Stimulated activated naive CD8-positive, alpha-beta T cell treated with anti-CD3 and anti-CD28 coated beads, Interleukin-15, Interleukin-2, amounts not matched to agents 100 ng/mL and 50 ng/mL, for 24 hours (primary cell): Measurements from ENCODE around the gene CUL3.

ENCODE experiments used
- H3K27ac Mint-ChIP-seq: one replicate; pipeline ENCODE4 v1.8.0; 2021; ENCODE audit warnings: mild to moderate bottlenecking, mixed read lengths
- H3K27me3 Mint-ChIP-seq: one replicate; pipeline ENCODE4 v1.8.0; 2021; ENCODE audit warnings: mixed read lengths
- H3K36me3 Mint-ChIP-seq: one replicate; pipeline ENCODE4 v1.8.0; 2021; ENCODE audit warnings: low read depth, mixed read lengths
- H3K4me1 Mint-ChIP-seq: one replicate; pipeline ENCODE4 v1.8.0; 2021; ENCODE audit warnings: low read depth, mixed read lengths
- H3K4me3 Mint-ChIP-seq: one replicate; pipeline ENCODE4 v1.8.0; 2021; ENCODE audit warnings: mild to moderate bottlenecking, mixed read lengths
- H3K9me3 Mint-ChIP-seq: one replicate; pipeline ENCODE4 v1.8.0; 2021; ENCODE audit warnings: mixed read lengths

The CUL3 gene

DNA sequence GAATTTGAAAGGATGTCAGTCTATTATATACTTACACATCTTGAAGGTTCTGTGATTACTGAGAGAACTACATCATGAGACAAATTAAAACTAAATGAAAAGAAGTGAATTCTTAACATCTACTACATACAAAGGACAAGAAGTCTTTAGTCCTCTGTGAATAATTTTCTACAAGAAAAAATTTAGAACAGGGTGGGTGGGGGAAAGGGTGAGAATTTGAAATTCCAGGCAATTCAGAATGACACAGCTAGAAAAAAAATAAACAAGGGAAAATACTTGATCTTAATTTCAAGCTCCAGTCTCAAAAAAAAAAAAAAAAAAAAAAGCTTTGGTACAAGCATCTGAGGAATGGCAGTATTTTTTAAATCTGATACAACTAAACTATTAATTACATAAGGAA is 15.5 kb downstream of the CUL3 start:
- peaks cover 33% of the 10 kb centered on the region for H3K36me3 Mint-ChIP-seq
- peaks cover 63% of the 10 kb centered on the region for H3K4me1 Mint-ChIP-seq
- no peak overlapping the region for H3K27ac Mint-ChIP-seq
- H3K9me3 Mint-ChIP-seq = peaks cover 9% of the 10 kb centered on the region
- H3K4me3 Mint-ChIP-seq = no peak overlapping the region
- no peaks in the 10 kb centered on the region for H3K27me3 Mint-ChIP-seq

DNA sequence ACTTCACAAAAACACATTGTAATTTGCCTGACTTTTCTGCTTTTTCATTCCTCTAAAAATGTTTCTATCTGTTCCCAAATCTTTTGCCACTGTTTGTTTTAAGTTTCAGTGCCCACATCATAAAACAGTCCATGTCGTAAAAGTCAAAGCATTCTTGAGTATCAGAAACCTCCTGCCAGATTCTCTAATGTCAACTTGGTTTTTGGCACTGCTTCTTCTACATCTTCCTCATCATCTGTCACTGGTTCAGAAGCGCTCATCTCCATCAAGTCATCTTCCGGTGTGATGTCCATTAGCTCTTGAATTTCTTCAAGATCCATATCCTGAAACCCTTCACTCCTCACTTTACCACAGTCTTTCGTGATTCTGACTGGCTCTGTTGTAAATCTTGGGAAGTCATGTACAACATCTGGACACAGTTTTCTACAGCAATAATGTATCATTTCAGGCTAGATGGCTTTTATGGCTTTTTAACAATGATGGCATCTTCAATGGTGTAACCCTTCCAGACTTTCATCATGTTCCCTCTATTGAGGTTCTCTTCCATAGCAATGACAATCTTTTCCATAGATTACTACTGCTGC is 19.6 kb downstream of the CUL3 start:
- H3K36me3 Mint-ChIP-seq = peaks cover 33% of the 10 kb centered on the region
- peaks cover 28% of the 10 kb centered on the region for H3K4me1 Mint-ChIP-seq
- H3K9me3 Mint-ChIP-seq = peaks cover 9% of the 10 kb centered on the region
- H3K27me3 Mint-ChIP-seq = no peaks in the 10 kb centered on the region
- H3K27ac Mint-ChIP-seq = no peak overlapping the region
- H3K4me3 Mint-ChIP-seq = no peak overlapping the region

DNA sequence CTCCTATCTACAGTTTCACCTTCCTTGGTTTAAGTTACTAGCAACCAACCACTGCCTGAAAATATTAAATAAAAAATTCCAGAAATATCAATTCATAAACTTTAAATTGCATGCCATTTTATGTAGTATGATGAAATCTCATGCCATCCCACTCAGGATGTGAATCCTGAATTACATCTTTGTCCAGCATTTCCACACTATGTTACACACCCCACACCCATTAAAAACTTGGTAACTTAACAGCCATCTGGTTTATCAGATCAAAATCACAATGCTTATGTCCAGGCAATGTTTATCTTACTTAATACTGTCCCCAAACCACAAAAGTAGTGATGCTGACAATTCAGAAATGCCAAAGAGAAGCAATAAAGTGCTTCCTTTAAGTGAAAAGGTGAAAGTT is 21.6 kb downstream of the CUL3 start:
- peaks cover 11% of the 10 kb centered on the region for H3K4me1 Mint-ChIP-seq
- peak overlapping the region; percentile 14 for H3K27ac Mint-ChIP-seq
- H3K4me3 Mint-ChIP-seq = no peak overlapping the region
- peaks cover 33% of the 10 kb centered on the region for H3K36me3 Mint-ChIP-seq
- H3K27me3 Mint-ChIP-seq = no peaks in the 10 kb centered on the region
- peaks cover 9% of the 10 kb centered on the region for H3K9me3 Mint-ChIP-seq

DNA sequence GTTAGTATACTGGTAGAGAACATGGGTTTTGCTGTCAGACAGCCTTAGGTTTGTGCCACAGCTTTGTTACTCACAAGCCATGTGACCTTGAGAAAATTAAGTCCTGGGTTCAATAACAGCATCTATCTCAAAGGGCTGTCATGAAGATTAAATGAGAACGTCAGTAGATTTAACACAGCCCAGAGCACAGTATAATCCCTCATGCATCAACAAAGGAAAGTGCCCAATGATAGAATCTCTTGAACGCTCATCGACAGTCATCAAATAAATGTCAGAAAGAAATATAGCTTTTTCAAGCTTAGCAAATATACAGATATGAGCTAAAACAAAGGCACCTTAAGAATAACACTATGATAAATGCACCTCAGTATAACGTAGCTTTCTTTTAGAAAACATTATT is 22.3 kb downstream of the CUL3 start:
- Mint-ChIP-seq H3K4me1 (peaks cover 11% of the 10 kb centered on the region), H3K27ac (no peak overlapping the region), H3K27me3 (no peaks in the 10 kb centered on the region), H3K4me3 (no peak overlapping the region), H3K36me3 (peaks cover 35% of the 10 kb centered on the region), H3K9me3 (peaks cover 7% of the 10 kb centered on the region)

DNA sequence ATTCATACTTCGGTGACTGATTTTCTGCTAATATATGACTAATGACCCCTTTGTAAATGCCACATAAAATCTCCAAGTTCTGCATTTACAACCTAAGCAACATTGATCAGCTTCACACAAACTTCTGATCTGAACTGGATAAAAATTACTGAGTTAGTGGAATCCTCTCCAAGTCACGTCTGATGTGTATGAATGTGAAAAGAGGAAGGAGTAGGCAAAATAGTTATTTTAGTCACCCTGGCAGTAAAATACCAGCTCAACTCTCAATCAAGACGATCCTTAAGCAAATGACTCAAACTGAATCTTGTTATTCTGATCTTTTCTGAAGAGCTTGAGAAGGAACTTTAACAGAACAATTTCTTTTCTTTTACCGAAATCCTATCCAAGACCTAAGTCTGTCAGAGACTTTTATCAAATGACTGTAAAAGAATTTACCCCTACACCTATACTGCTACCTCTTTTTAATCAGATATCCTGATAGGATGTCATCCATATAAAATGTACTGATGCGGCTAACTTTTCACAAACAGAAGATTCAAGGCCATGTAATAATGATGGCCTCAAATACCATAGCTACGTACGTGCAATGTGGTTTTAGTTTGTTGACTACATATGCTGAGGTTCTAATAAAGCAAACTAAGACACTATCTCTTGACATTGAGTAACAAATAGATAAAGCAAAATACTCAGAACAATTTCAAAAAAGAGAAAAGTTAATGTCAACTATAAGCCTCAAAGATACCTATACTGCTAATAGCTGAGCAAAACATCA is 23.7 kb downstream of the CUL3 start:
- Mint-ChIP-seq H3K9me3 (peaks cover 4% of the 10 kb centered on the region), H3K4me1 (peaks cover 9% of the 10 kb centered on the region), H3K4me3 (no peak overlapping the region), H3K36me3 (peaks cover 25% of the 10 kb centered on the region), H3K27ac (no peak overlapping the region), H3K27me3 (no peaks in the 10 kb centered on the region)

GRCh38 chr2:224560549-224560948 is 24.6 kb downstream of the CUL3 start:
- Mint-ChIP-seq H3K36me3 (peaks cover 25% of the 10 kb centered on the region), H3K27me3 (no peaks in the 10 kb centered on the region), H3K27ac (no peak overlapping the region), H3K4me3 (no peak overlapping the region), H3K4me1 (peaks cover 18% of the 10 kb centered on the region), H3K9me3 (peaks cover 2% of the 10 kb centered on the region)

DNA sequence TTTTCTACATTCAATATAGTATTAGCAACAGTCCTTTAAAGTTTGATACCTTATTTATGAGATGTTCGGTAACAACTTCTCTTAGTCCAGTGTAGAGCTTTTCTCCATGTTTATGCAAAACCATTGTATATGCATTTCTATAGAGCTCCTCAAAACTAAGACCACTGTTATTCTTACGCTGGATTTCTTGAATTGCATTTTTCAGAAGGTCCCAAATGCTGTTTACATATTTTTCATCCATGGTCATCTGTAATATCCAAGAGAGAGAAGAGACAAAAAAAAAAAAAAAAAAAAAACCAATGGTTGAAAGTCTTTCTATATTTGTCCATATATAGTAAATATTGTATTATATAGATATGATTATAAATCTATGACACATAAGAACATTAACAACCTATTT is 27.6 kb downstream of the CUL3 start:
- H3K27me3 Mint-ChIP-seq = no peaks in the 10 kb centered on the region
- no peak overlapping the region for H3K27ac Mint-ChIP-seq
- H3K4me1 Mint-ChIP-seq = peaks cover 28% of the 10 kb centered on the region
- no peaks in the 10 kb centered on the region for H3K9me3 Mint-ChIP-seq
- no peak overlapping the region for H3K4me3 Mint-ChIP-seq
- H3K36me3 Mint-ChIP-seq = peaks cover 40% of the 10 kb centered on the region

GRCh38 chr2:224556381-224556780 is 28.8 kb downstream of the CUL3 start:
- Mint-ChIP-seq H3K27ac (peak overlapping the region; percentile 9), H3K36me3 (peaks cover 49% of the 10 kb centered on the region), H3K9me3 (no peaks in the 10 kb centered on the region), H3K4me3 (no peak overlapping the region), H3K27me3 (no peaks in the 10 kb centered on the region), H3K4me1 (peaks cover 31% of the 10 kb centered on the region)

GRCh38 chr2:224555823-224556366 is 29.3 kb downstream of the CUL3 start:
- Mint-ChIP-seq H3K27me3 (no peaks in the 10 kb centered on the region), H3K4me3 (no peak overlapping the region), H3K9me3 (no peaks in the 10 kb centered on the region), H3K4me1 (peaks cover 31% of the 10 kb centered on the region), H3K27ac (peak overlapping the region; percentile 9), H3K36me3 (peaks cover 49% of the 10 kb centered on the region)

DNA sequence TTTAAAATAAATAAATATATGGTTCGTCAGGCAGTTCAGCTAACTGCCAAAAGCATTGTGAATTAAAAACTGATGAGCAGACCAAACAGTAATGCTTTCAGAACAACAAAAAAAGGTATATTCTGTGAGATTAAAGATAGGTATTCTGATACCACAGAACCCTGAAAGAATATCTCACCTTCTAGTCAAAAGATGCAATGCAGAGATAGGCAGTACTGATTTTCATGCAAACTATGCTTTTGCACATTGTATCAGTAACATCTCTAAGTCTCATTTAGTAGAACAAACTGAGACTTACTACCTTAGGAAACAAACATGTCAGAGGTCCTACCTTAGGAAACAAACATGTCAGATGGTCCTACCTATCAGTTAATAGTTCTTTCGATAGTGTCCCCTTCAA is 32.4 kb downstream of the CUL3 start:
- no peak overlapping the region for H3K4me3 Mint-ChIP-seq
- H3K36me3 Mint-ChIP-seq = peaks cover 70% of the 10 kb centered on the region
- no peaks in the 10 kb centered on the region for H3K27me3 Mint-ChIP-seq
- H3K4me1 Mint-ChIP-seq = peaks cover 28% of the 10 kb centered on the region
- H3K9me3 Mint-ChIP-seq = no peaks in the 10 kb centered on the region
- no peak overlapping the region for H3K27ac Mint-ChIP-seq

DNA sequence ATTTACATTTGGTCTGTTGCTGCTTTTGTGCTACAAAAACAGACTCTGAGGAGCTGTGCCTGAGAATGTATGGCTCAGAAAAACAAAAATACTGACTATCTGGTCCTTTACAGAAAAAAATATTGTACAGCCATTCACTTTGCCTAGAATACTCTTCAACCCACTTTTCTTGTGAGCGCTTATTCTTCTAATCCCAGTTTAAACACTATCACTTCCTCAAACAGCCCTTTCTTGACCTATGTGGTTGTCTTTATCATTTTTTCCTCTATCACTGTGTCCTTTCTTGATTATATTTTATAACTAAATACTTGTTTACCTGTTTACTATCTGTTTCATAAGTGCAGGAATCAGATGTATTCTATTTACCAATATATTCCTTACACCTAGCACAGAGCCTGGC is 33.5 kb downstream of the CUL3 start:
- H3K27ac Mint-ChIP-seq = no peak overlapping the region
- H3K4me1 Mint-ChIP-seq = peaks cover 36% of the 10 kb centered on the region
- no peaks in the 10 kb centered on the region for H3K27me3 Mint-ChIP-seq
- H3K4me3 Mint-ChIP-seq = no peak overlapping the region
- peaks cover 75% of the 10 kb centered on the region for H3K36me3 Mint-ChIP-seq
- H3K9me3 Mint-ChIP-seq = no peaks in the 10 kb centered on the region

DNA sequence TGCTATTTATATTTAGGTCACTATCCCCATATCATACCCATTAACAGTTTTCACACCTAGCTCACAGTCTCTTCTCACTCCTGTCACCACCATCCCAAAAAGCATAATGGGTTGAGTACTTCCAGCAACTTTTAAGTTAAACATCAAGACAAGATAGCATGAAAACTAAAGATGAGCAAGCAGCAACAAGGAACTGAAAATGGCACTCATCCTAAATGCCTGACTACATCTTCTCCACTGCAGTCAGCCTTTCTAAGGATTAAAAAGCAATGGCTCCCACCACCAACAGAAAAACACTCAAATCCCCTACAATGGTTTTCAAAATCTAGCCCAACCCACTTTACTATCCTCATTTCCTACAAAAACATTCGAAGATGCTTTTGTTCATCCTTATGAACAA is 38.2 kb downstream of the CUL3 start:
- Mint-ChIP-seq H3K36me3 (peaks cover 52% of the 10 kb centered on the region), H3K9me3 (no peaks in the 10 kb centered on the region), H3K4me3 (no peak overlapping the region), H3K27ac (peak overlapping the region; percentile 2), H3K27me3 (no peaks in the 10 kb centered on the region), H3K4me1 (peaks cover 31% of the 10 kb centered on the region)

DNA sequence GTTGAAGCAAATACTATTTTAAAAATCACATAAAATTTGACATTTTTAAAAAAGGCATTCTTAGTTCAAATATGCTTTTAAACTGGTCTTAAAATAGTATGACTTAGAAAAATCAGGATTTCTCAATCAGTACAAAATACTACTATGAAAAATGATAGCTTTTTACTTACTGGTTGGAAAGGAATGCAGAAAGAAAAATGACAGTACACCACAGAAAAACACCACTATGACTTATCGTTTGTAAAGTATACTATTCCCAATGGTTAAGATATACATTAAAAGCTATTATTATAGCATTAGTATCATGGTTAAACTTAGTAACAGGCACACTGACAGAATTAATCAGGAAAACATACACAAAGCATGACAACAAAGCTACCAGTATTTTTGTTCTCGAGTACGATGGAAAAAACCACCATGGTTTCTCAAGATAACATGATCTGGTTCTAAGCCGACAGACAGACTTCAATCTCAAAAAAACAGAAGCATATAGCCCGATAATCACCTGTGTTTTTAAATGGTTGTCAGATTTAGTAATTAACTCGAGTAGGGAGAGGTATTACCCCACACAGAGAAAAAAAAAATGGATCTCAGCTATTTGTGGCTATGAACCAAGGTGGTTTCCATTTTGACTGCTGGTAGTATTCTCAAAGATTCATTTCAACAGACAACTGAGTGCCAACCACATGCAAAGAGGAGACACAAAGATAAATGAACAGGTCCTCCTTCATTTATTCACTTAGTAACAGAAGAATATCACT is 39.1 kb downstream of the CUL3 start:
- no peak overlapping the region for H3K4me3 Mint-ChIP-seq
- H3K27me3 Mint-ChIP-seq = no peaks in the 10 kb centered on the region
- H3K27ac Mint-ChIP-seq = no peak overlapping the region
- peaks cover 39% of the 10 kb centered on the region for H3K4me1 Mint-ChIP-seq
- H3K9me3 Mint-ChIP-seq = no peaks in the 10 kb centered on the region
- H3K36me3 Mint-ChIP-seq = peaks cover 57% of the 10 kb centered on the region

GRCh38 chr2:224543939-224544338 is 41.2 kb downstream of the CUL3 start:
- H3K36me3 Mint-ChIP-seq = peaks cover 61% of the 10 kb centered on the region
- no peak overlapping the region for H3K4me3 Mint-ChIP-seq
- no peak overlapping the region for H3K27ac Mint-ChIP-seq
- H3K27me3 Mint-ChIP-seq = no peaks in the 10 kb centered on the region
- peaks cover 4% of the 10 kb centered on the region for H3K9me3 Mint-ChIP-seq
- H3K4me1 Mint-ChIP-seq = peaks cover 51% of the 10 kb centered on the region

GRCh38 chr2:224538561-224539138 is 46.5 kb downstream of the CUL3 start:
- peak overlapping the region; percentile 46 for H3K27ac Mint-ChIP-seq

More at GRCh38 chr2:224538561-224539138, 46.5 kb downstream of the CUL3 start:
- Mint-ChIP-seq H3K4me1 (peaks cover 47% of the 10 kb centered on the region), H3K36me3 (peaks cover 52% of the 10 kb centered on the region), H3K4me3 (no peak overlapping the region), H3K27me3 (no peaks in the 10 kb centered on the region), H3K9me3 (peaks cover 4% of the 10 kb centered on the region)
